ENCODE measurements around the gene ZW10.

ZW10 gene

GRCh38 chr11:113760241-113760640 lies 13.3 kb downstream of the ZW10 start:
- no peak overlapping the region for H3K4me3 ChIP-seq (ENCODE audit: low read depth, low read length)
- no peak for TF ChIP-seq CTCF (IDR thresholded peaks at IDR 0.05; ENCODE audit: borderline replicate concordance, insufficient read depth, low read depth, low read length)

- no peak for TF ChIP-seq CTCF (IDR thresholded peaks at IDR 0.05; ENCODE audit: borderline replicate concordance, insufficient read depth, low read depth, low read length)
- H3K4me3 ChIP-seq (ENCODE audit: low read depth, low read length): no peak overlapping the region
Measured at GRCh38 chr11:113752932-113753331, 20.6 kb downstream of the ZW10 start.

GRCh38 chr11:113736323-113736722 lies 37.2 kb downstream of the ZW10 start:
- no peak overlapping the region for H3K4me3 ChIP-seq (ENCODE audit: low read depth, low read length)
- no peak for TF ChIP-seq CTCF (IDR thresholded peaks at IDR 0.05; ENCODE audit: borderline replicate concordance, insufficient read depth, low read depth, low read length)

GRCh38 chr11:113732092-113732491 lies 41.4 kb downstream of the ZW10 start:
- TF ChIP-seq CTCF (IDR thresholded peaks at IDR 0.05; ENCODE audit: borderline replicate concordance, insufficient read depth, low read depth, low read length): no peak
- H3K4me3 ChIP-seq (ENCODE audit: low read depth, low read length): no peak overlapping the region

- H3K4me3 ChIP-seq (ENCODE audit: low read depth, low read length): no peak overlapping the region
- TF ChIP-seq CTCF (IDR thresholded peaks at IDR 0.05; ENCODE audit: borderline replicate concordance, insufficient read depth, low read depth, low read length): no peak
Measured at GRCh38 chr11:113730887-113731726, 42.4 kb downstream of the ZW10 start.

- TF ChIP-seq CTCF (IDR thresholded peaks at IDR 0.05; ENCODE audit: borderline replicate concordance, insufficient read depth, low read depth, low read length): no peak
- no peak overlapping the region for H3K4me3 ChIP-seq (ENCODE audit: low read depth, low read length)
Measured at GRCh38 chr11:113729456-113729855, 44.0 kb downstream of the ZW10 start.

GRCh38 chr11:113728814-113729213 lies 44.7 kb downstream of the ZW10 start:
- no peak overlapping the region for H3K4me3 ChIP-seq (ENCODE audit: low read depth, low read length)
- no peak for TF ChIP-seq CTCF (IDR thresholded peaks at IDR 0.05; ENCODE audit: borderline replicate concordance, insufficient read depth, low read depth, low read length)
